T-helper 2 cell (primary cell): ENCODE data around the gene RNH1.

ENCODE experiments used
- DNase-seq, 5 experiments: peaks; one replicate each; pipeline versions ENCODE4 v3.0.0 to v3.0.0-alpha.2; 2012 to 2022
- total RNA-seq, 2 donors: gene quantifications; one replicate each; lab custom pipeline; 2026; lab: John Stamatoyannopoulos, UW

Gene RNH1
- 122 to 144 reads per million in 2 donors for total RNA-seq

- peak; percentile 94 to 100 (median 99) for DNase-seq
These were observed at the start of gene RNH1 for GRCh38 chr11:506995-507726. TSS of gene RNH1 (minus strand) at chr11:507242. CDS start at chr11:502162, 5,080 bp downstream.

DNA sequence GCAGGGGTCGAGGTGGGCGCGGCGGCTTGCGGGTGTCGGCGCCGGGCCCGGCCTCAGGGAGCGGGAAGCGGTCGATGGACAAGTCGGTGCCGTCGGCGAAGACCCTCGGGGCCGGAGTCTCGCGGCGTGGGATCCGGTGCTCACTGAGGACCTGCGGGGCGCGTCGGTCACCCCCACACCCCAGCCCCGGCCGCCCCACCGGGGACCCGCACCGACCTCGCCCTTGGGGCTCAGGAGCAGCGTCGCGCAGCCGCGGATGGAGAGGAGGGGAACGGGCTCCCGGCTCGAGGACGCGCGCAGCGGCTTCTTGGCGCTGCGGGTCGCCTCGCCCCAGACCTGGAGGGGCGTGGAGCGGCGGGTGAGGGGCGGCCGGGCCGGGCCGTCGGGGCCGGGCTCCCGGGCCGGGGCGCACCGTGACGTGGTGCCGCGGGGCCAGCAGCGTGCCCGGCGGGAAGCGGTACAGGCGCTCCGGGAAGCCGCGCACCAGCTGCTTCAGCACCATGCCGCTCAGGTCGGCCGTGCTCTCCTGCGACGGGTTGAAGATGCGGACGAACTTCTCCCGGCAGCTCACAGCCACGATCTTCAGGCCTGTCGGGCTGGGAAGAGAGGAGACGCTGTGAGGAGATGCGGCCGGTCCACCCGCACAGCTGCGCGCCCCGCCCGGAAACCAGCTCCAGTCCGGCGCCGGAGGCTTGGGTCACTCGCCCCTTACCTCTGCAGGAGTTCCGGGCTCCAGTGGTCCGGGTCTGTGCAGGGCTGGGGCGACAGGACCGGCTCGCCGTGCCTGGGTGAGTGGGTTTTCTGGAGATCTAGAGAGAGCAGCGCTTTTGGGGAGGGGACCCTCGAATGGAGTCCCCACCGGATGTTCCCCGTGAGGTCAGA, 49.0 kb upstream of the RNH1 start:
- peak in 1 of 5 experiments; percentile 48 for DNase-seq

DNA sequence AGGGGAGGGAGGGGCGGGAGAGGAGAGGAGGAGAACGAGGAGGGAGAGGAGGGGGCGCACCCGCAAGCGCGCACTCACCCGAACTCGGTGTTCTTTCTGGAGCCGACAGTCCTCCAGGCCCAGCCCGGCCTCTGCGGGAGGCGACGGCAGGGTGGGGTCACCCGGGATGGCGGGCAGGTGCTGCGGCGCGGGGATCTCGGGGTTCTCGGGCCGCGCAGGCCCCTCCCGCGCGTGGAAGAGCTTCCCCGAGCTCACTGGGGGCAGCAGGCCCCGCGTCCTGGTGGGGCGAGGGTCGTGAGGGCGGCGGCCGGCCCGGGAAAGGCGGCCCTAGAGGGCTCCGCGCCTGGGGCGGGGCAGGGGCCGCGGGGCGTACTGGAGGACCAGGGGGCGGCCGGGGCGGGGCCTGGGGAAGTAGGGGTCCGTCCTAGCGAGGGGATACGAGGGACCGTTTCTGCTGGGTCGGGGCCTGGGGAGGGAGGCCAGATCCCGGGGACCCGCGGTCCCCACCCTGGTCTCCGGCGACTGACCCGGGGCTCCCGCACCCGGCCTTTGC, 48.3 kb upstream of the RNH1 start:
- peak in 1 of 5 experiments; percentile 33 for DNase-seq

DNA sequence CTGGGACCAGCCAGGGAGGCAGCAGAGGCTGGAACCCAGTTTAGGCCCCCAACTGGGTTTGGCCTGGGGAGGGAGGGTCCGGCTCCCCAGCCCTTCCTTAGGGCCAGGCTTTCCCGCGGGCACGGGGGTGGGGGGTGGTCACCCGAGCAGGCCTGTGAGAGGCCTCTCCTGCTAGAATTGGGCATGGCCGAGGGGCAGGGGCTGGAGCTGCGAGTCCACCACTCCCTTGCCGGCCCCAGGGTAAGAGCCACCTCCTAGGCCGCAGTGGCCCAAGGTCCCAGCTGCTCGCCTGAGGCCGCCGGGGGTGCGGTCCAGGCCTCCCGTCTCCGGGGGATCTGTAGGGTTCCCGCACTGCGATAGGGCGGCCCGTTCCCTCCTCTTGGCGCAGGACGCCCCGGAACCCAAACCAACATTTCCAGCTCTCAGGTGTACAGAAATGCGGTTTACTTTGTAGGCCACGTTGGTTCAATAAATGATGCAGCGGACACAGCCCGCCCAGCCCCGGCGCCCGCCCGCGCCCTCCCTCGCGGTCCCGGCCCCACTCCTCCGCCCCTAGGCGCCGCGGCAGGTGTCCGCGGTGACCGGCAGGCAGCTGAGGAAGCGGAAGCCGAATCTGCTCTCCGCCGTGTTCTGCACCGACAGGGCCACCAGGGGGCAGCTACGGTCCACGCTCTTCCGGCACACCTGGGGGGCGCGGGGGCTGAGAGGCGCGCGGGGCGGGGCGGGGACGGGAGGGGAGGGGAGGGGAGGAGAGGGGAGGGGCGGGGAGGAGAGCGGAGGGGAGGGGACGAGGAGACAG, 47.6 kb upstream of the RNH1 start:
- DNase-seq = peak; percentile 62 to 80 (median 66)

GRCh38 chr11:553988-554340, 46.9 kb upstream of the RNH1 start:
- no peak for DNase-seq

DNA sequence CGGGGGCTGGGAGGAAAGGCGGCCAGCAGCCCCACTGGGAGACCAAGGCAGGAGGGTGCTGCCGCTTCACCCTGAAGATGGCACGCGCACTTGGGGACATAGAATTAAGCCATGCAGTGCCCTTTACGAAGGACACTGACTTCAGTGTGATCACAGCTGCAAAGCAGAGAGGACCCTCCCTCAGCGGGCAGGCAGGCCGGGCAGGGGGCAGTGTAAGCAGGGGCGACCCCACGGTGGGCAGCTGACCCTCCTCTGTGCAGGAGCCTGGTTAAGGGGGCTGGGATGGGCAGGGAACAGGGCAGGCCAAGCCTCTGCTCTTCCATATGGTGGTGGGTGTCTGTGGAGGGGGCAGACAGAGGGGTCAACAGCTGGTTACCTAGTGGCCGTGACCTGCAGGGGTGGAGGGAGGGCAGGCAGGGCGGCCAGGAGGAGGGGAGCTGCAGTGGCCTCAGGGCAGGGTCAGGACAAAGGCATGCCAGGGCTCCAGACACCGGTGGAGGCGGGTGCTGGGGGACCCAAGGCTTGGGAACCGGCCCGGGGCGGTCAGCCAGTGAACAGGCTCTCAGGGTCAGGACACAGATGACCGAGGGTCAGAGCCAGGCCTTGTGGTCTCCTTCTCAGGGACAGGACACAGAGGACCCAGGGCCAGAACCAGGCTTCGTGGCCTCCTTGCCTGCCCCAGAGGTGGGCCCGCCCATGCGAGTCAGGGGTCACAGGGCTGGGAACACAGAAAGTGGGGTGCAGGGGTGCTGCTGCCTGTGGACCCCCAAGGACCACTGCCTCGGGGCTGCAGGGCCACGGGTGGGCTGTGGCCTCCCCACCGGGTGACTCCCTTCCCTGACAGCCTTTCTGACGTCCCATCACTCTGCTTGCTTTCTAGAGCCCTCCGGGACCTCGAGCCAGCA, 46.3 kb upstream of the RNH1 start:
- DNase-seq = no peak

DNA sequence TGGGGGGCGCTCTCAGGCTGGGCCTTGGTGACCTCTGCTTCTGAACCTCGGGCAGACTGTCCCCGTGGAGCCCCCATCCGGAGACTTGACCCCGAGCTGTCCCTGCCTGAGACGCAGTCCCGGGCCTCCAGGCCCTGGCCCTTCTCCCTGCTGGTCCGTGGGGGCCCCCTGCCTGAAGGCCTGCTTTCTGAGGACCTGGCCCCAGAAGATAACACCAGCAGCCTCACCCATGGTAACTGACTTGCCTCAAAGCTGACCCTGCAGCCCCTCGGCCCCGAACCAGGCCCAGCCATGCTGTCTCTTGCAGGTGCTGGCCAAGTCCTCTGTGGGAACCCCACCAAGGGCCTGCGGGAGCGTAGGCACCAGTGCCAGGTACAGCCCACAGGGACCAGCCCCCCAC, 44.6 kb upstream of the RNH1 start:
- no peak for DNase-seq

GRCh38 chr11:551131-551530, 44.1 kb upstream of the RNH1 start:
- no peak for DNase-seq

DNA sequence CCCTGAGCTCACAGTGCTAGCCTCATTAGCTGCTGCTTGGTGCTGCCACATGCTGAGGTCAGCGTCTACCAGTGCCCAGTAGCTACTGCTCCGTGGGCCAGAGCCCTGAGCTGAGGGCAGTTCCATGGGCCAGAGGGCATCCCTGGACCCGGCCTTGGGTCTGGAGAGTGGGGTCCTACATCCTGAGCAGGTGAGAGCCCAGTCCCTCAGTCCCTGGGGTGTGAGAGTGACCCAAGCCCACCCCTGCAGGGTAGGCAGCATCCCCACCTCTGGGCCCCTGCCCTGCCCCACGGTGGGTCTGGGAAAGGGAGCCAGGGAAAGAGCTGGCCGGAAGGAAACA, 43.7 kb upstream of the RNH1 start:
- no peak for DNase-seq

- no peak for DNase-seq
These were observed 43.1 kb upstream of the RNH1 start for GRCh38 chr11:550021-550745.

DNA sequence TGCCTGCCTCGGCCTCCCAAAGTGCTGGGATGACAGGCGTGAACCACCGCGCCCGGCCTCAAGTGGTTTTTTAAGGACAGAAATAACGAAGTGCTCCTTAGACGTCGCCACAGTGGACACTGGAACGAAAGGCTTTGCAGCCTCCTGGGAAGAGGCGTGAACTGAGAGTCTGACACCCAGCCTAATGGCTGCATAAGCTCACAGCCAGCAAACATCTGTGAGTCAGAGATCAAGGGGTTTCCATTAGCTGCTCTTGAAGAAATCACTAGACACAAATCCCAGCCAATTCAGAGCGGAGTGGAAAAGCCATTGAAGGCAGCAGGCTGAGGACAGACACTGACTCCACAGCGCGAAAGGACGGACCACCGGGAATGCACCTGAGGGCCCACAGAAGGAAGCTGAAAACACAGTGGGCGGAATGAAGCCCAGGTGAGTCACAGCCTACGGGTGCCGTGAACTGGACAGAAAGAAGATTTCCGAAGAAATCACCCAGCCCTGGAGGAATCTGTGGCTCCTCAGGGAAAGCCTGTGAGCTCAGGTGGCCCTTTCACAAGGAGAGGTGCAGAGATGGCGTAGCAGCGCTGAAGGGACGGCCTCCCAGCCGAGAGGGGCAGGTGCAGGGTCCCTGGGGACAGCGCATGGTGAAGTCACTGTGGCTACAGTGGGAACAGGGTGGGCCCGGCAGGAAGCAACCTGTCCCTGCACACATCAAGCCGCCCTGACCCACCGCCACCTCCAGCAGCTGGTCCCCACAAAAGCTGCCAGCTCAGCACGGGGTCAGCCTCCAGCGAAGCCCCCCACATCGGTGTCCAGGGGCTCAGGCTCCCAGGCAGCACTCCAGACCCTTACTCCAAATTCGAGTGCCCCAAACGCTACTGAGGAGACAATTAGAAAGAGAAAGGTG, 41.9 kb upstream of the RNH1 start:
- DNase-seq = no peak

- DNase-seq = no peak
These were observed 38.1 kb upstream of the RNH1 start for GRCh38 chr11:545171-545570.

GRCh38 chr11:544817-545166, 37.8 kb upstream of the RNH1 start:
- no peak for DNase-seq

DNA sequence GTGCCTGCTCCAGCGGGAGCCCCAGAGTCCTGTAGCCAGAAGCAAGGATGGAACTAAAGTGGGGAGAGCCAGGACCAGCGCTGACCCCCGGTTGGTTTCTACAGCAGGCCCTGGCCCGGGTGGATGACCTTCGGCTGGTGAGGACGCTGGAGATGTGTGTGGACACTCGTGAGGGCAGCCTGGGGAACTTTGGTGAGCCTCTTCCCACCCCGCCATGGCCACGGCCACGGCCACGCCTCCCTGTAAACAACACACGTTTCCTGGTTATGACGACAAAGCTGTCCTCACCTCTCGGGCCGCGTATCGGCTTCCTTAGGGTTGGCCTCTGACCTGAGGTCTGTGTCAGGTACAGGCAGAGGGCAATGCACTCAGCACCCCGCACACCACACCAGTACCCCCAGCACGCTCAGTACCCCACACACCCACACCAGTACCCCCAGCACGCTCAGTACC, 34.4 kb upstream of the RNH1 start:
- DNase-seq = peak in 1 of 5 experiments; percentile 1

DNA sequence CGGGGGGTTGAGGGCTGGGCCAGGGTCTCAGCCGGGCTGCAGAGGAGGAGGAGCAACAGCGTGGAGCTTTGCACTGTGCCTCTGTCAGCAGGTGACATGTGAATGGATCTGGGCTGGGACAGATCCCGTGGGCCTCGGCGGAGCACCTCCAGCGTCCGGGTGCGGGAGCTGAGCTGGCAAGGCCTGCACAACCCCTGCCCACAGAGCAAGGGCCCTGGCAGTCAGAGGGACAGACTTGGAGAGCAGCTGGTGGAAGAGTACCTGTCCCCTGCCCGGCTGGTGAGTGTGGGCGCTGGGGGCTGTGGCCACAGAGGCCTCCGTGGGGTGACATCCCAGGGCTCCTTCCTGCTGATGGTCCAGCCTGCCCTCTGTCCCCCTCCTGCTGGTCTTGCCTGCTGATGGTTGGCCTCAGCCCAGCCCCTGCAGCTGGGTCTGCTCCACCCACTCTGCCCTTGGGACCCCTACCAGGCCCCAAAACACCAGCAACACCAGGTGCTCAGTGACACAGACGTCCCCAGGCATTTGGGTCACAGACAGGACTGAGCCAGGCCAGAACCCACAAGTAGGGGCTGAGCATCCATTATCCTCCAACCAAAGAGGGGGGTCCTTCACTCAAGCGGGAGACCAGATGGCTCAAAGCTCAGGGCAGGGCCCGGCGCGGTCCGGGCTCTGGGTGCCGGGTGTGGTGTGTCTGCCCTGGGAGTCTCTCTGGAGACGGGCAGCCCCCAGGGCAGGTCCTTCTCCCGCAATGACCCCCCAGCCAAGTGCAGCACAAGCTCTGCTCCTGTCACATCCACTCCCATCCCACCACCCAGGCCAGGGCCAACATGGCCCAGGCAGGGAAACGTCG, 33.8 kb upstream of the RNH1 start:
- DNase-seq = no peak

DNA sequence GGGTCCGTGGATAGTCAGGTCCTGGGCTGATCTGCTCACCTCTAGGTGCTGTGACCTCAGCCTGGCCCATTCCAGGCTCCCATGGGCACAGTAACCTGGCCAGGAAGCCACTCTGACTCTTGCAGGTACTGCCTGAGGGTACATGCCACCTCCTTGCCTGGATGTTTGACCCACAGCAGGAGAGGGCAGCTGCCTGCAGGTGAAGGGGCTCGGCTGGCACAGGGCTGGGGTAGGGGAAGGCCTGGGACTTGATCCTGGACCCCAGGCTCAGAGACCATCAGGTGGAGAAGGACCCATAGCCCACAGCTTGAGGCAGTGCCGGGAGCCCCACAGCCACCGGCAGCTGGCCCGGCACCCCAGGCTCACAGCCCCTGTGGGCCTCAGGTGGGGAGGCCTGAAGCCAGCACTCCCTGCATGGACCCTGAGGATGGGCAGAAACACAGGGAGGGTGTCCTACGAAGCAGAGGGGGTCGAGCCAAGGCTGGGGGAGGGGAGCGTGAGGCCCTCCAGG, 33.0 kb upstream of the RNH1 start:
- DNase-seq = no peak

DNA sequence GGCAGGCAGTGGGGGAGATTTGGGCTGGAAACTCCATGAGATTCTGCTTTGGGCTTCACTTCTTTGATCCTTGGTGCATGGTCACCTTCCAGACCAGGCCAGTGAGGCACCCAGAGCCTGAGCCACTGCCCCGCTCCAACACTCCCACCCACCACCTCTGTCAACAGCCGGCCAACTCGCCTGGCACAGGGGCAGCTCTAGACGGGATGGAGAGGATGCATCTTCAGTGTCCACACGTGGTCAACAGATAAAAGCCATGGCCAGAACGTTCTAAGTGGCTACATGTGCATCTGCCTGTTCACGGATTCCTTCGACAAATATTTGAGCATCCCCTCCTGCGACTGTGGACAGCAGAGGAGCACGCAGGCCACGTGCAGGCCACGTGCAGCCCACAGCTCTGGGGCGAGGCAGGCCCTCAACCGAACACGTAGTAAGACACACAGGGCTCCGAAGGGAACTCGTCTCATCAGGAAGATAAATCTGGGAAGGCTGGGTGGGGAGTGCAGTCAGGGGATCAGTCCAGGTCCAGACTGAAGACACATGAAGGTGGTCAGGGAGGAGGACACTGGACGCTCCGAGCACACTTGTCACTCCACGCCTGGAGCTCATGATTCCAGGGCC, 31.5 kb upstream of the RNH1 start:
- DNase-seq = peak in 1 of 5 experiments; percentile 1
